ENCODE results near the gene NCBP2L. TPM values are rescaled to one million over a fixed set of nuclear protein-coding genes. Genes with fewer than 3 reads are reported as not detected.
A peak's percentile ranks its signal among the peaks of the same experiment; 100 is the strongest.

NCBP2L gene
- total RNA-seq, 4 donors from 2014 or later = not detected

- DNase-seq = peak; percentile 25
- Histone ChIP-seq H3K36me3 (no peaks in the 10 kb centered on the region), H3K27me3 (no peaks in the 10 kb centered on the region), H3K4me1 (no peaks in the 10 kb centered on the region), H3K27ac (peak overlapping the region in 2 of 4 donors; percentile 28 to 50), H3K4me3 (no peak overlapping the region), H3K9me3 (no peaks in the 10 kb centered on the region)
- TF ChIP-seq POLR2AphosphoS5 (IDR thresholded peaks at IDR 0.05) = no peak
- no peak for TF ChIP-seq EP300 (IDR thresholded peaks at IDR 0.05; ENCODE audit: low read depth)
- TF ChIP-seq CTCF (IDR thresholded peaks at IDR 0.05) = no peak
- TF ChIP-seq POLR2A (IDR thresholded peaks at IDR 0.05) = no peak
- WGBS, 2 donors (ENCODE audit: low coverage in 1 of 2) = 75% methylated on average over 8 of the region's 8 CpGs; no CpG with 5 or more reads in 1 of the 2 donors
- intact Hi-C loops (cut with DNase I; ENCODE audit: low total_unique reads) = no loop called here
- in situ Hi-C loops (cut with MboI; ENCODE audit: low pct_ligation_motif_present in 1 of 4, low pct_unique_long_range_greater_than_20kb in 1 of 4, low sequenced_read_pairs in 3 of 4) = loop anchor here in 1 of 4 donors (25.0 kb wide), 1 partner anchor 104 kb away; no protein-coding TSS in a partner anchor
Measured at GRCh38 chrX:107766470-107767150, 10.9 kb upstream of the NCBP2L start.

- Histone ChIP-seq H3K9me3 (no peaks in the 10 kb centered on the region), H3K4me3 (no peak overlapping the region), H3K27ac (no peak overlapping the region), H3K27me3 (no peaks in the 10 kb centered on the region), H3K36me3 (no peaks in the 10 kb centered on the region), H3K4me1 (no peaks in the 10 kb centered on the region)
- no peak for DNase-seq
- 76% methylated on average over 3 of the region's 3 CpGs; no CpG with 5 or more reads in 1 of the 2 donors for WGBS, 2 donors (ENCODE audit: low coverage in 1 of 2)
- in situ Hi-C loops (cut with MboI; ENCODE audit: low pct_ligation_motif_present in 1 of 4, low pct_unique_long_range_greater_than_20kb in 1 of 4, low sequenced_read_pairs in 3 of 4) = loop anchor here in 1 of 4 donors (25.0 kb wide), 1 partner anchor 106 kb away; no protein-coding TSS in a partner anchor
- intact Hi-C loops (cut with DNase I; ENCODE audit: low total_unique reads) = no loop called here
- no peak for TF ChIP-seq POLR2AphosphoS5 (IDR thresholded peaks at IDR 0.05)
- TF ChIP-seq POLR2A (IDR thresholded peaks at IDR 0.05) = no peak
- no peak for TF ChIP-seq EP300 (IDR thresholded peaks at IDR 0.05; ENCODE audit: low read depth)
- TF ChIP-seq CTCF (IDR thresholded peaks at IDR 0.05) = no peak
Measured at GRCh38 chrX:107768051-107768450, 9.5 kb upstream of the NCBP2L start.

- WGBS, 2 donors (ENCODE audit: low coverage in 1 of 2) = 81 to 87% methylated on average over 5 to 7 of the region's 7 CpGs
- no peak for DNase-seq
- Histone ChIP-seq H3K9me3 (no peaks in the 10 kb centered on the region), H3K27me3 (no peaks in the 10 kb centered on the region), H3K4me3 (no peak overlapping the region), H3K36me3 (no peaks in the 10 kb centered on the region), H3K27ac (no peak overlapping the region), H3K4me1 (peaks cover 0 to 5% (median 0%) of the 10 kb centered on the region in 4 donors)
- intact Hi-C loops (cut with DNase I; ENCODE audit: low total_unique reads) = no loop called here
- in situ Hi-C loops (cut with MboI; ENCODE audit: low pct_ligation_motif_present in 1 of 4, low pct_unique_long_range_greater_than_20kb in 1 of 4, low sequenced_read_pairs in 3 of 4) = loop anchor here in 3 of 4 donors (10.0 to 25.0 kb wide), 2 partner anchors 105 to 107 kb away; no protein-coding TSS in a partner anchor
- TF ChIP-seq EP300 (IDR thresholded peaks at IDR 0.05; ENCODE audit: low read depth) (no peak), CTCF (IDR thresholded peaks at IDR 0.05) (no peak), POLR2AphosphoS5 (IDR thresholded peaks at IDR 0.05) (no peak), POLR2A (IDR thresholded peaks at IDR 0.05) (no peak)
Measured at GRCh38 chrX:107769581-107770317, 7.8 kb upstream of the NCBP2L start.

- Histone ChIP-seq H3K4me1 (peaks cover 0 to 18% (median 0%) of the 10 kb centered on the region in 4 donors), H3K27ac (no peak overlapping the region), H3K36me3 (no peaks in the 10 kb centered on the region), H3K4me3 (peak overlapping the region in 1 of 4 donors; percentile 62), H3K27me3 (no peaks in the 10 kb centered on the region), H3K9me3 (no peaks in the 10 kb centered on the region)
- TF ChIP-seq EP300 (IDR thresholded peaks at IDR 0.05; ENCODE audit: low read depth) (no peak), POLR2AphosphoS5 (IDR thresholded peaks at IDR 0.05) (no peak), CTCF (IDR thresholded peaks at IDR 0.05) (no peak), POLR2A (IDR thresholded peaks at IDR 0.05) (no peak)
- intact Hi-C loops (cut with DNase I; ENCODE audit: low total_unique reads) (no loop called here), in situ Hi-C loops (cut with MboI; ENCODE audit: low pct_ligation_motif_present in 1 of 4, low pct_unique_long_range_greater_than_20kb in 1 of 4, low sequenced_read_pairs in 3 of 4) (loop anchor here in 3 of 4 donors (10.0 to 25.0 kb wide), 2 partner anchors 108 to 111 kb away; no protein-coding TSS in a partner anchor)
- DNase-seq = no peak
- 67% methylated on average over 8 of the region's 8 CpGs; no CpG with 5 or more reads in 1 of the 2 donors for WGBS, 2 donors (ENCODE audit: low coverage in 1 of 2)
Measured at GRCh38 chrX:107773206-107773605, 4.3 kb upstream of the NCBP2L start.
